ENCODE measurements around the gene DAB2IP. TPM values are rescaled to one million over a fixed set of nuclear protein-coding genes. Genes with fewer than 3 reads are reported as not detected.

Gene DAB2IP
- total and polyA plus RNA-seq, 2 experiments from 2014 or later, result 8.9 to 42.8 TPM

DNA sequence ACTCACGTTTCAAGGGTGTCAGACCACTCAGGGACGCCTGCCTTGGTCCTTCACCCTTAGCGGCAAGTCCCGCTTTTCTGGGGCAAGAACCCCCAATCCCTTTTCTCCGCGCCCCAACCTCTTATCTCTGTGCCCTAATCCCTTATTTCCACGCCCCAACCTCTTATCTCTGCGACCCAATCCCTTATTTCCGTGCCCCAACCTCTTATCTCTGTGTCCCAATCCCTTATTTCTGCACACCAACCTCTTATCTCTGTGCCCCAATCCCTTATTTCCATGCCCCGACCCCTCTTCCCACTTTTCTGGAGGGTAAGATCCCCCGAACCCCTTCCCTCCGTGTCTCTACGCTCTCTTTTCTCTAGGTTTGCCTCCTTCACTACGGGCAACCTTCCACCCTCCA lies 139.4 kb downstream of the DAB2IP start:
- ATAC-seq (no peak), DNase-seq (ENCODE audit: low spot score) (no peak)
- no peaks in the 10 kb centered on the region for H3K27me3 ChIP-seq (ENCODE audit: insufficient read depth)
- Mint-ChIP-seq H3K27me3 (ENCODE audit: insufficient read depth, low read depth, poor library complexity) (peaks cover 10% of the 10 kb centered on the region), H3K9me3 (peaks cover 11% of the 10 kb centered on the region; the same call in 2 of the 3 replicates), H3K4me1 (peaks cover 26% of the 10 kb centered on the region), H3K36me3 (ENCODE audit: low read depth) (no peaks in the 10 kb centered on the region; the same call in 1 of the 3 replicates), H3K4me3 (no peak overlapping the region), H3K27ac (no peak overlapping the region)
- H3K4me3 ChIP-seq, result no peak overlapping the region
- H4K20me1 ChIP-seq (replicated peaks; ENCODE audit: insufficient read depth), result no peaks in the 10 kb centered on the region
- no peaks in the 10 kb centered on the region for H3F3A ChIP-seq (replicated peaks; ENCODE audit: low read depth)
- no peak for TF ChIP-seq POLR2AphosphoS5 (IDR thresholded peaks at IDR 0.05; ENCODE audit: low read depth)
- TF ChIP-seq CREB1 (CRISPR knock-in tag; IDR thresholded peaks at IDR 0.05; ENCODE audit: low read depth), result no peak
- no peak for TF ChIP-seq JUNB (IDR thresholded peaks at IDR 0.05; ENCODE audit: unreplicated experiment)
- TF ChIP-seq EZH2phosphoT487 (IDR thresholded peaks at IDR 0.05; ENCODE audit: unreplicated experiment), result no peak
- no peak for TF ChIP-seq NANOG (IDR thresholded peaks at IDR 0.05; ENCODE audit: borderline replicate concordance)
- TF ChIP-seq, protein P1, sequence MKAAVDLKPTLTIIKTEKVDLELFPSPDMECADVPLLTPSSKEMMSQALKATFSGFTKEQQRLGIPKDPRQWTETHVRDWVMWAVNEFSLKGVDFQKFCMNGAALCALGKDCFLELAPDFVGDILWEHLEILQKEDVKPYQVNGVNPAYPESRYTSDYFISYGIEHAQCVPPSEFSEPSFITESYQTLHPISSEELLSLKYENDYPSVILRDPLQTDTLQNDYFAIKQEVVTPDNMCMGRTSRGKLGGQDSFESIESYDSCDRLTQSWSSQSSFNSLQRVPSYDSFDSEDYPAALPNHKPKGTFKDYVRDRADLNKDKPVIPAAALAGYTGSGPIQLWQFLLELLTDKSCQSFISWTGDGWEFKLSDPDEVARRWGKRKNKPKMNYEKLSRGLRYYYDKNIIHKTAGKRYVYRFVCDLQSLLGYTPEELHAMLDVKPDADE (IDR thresholded peaks at IDR 0.05), result no peak
- TF ChIP-seq, protein P2, sequence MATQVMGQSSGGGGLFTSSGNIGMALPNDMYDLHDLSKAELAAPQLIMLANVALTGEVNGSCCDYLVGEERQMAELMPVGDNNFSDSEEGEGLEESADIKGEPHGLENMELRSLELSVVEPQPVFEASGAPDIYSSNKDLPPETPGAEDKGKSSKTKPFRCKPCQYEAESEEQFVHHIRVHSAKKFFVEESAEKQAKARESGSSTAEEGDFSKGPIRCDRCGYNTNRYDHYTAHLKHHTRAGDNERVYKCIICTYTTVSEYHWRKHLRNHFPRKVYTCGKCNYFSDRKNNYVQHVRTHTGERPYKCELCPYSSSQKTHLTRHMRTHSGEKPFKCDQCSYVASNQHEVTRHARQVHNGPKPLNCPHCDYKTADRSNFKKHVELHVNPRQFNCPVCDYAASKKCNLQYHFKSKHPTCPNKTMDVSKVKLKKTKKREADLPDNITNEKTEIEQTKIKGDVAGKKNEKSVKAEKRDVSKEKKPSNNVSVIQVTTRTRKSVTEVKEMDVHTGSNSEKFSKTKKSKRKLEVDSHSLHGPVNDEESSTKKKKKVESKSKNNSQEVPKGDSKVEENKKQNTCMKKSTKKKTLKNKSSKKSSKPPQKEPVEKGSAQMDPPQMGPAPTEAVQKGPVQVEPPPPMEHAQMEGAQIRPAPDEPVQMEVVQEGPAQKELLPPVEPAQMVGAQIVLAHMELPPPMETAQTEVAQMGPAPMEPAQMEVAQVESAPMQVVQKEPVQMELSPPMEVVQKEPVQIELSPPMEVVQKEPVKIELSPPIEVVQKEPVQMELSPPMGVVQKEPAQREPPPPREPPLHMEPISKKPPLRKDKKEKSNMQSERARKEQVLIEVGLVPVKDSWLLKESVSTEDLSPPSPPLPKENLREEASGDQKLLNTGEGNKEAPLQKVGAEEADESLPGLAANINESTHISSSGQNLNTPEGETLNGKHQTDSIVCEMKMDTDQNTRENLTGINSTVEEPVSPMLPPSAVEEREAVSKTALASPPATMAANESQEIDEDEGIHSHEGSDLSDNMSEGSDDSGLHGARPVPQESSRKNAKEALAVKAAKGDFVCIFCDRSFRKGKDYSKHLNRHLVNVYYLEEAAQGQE (IDR thresholded peaks at IDR 0.05; ENCODE audit: unreplicated experiment), result no peak
- no peak for TF ChIP-seq ZNF114 (CRISPR knock-in tag; IDR thresholded peaks at IDR 0.05)
- TF ChIP-seq ZNF331 (CRISPR knock-in tag; IDR thresholded peaks at IDR 0.05; ENCODE audit: low read depth), result no peak
- TF ChIP-seq, protein P3, sequence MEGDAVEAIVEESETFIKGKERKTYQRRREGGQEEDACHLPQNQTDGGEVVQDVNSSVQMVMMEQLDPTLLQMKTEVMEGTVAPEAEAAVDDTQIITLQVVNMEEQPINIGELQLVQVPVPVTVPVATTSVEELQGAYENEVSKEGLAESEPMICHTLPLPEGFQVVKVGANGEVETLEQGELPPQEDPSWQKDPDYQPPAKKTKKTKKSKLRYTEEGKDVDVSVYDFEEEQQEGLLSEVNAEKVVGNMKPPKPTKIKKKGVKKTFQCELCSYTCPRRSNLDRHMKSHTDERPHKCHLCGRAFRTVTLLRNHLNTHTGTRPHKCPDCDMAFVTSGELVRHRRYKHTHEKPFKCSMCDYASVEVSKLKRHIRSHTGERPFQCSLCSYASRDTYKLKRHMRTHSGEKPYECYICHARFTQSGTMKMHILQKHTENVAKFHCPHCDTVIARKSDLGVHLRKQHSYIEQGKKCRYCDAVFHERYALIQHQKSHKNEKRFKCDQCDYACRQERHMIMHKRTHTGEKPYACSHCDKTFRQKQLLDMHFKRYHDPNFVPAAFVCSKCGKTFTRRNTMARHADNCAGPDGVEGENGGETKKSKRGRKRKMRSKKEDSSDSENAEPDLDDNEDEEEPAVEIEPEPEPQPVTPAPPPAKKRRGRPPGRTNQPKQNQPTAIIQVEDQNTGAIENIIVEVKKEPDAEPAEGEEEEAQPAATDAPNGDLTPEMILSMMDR (conservative IDR thresholded peaks at IDR 0.05; ENCODE audit: low read depth in 2 of 2), result no peak
- TF ChIP-seq, protein P4, sequence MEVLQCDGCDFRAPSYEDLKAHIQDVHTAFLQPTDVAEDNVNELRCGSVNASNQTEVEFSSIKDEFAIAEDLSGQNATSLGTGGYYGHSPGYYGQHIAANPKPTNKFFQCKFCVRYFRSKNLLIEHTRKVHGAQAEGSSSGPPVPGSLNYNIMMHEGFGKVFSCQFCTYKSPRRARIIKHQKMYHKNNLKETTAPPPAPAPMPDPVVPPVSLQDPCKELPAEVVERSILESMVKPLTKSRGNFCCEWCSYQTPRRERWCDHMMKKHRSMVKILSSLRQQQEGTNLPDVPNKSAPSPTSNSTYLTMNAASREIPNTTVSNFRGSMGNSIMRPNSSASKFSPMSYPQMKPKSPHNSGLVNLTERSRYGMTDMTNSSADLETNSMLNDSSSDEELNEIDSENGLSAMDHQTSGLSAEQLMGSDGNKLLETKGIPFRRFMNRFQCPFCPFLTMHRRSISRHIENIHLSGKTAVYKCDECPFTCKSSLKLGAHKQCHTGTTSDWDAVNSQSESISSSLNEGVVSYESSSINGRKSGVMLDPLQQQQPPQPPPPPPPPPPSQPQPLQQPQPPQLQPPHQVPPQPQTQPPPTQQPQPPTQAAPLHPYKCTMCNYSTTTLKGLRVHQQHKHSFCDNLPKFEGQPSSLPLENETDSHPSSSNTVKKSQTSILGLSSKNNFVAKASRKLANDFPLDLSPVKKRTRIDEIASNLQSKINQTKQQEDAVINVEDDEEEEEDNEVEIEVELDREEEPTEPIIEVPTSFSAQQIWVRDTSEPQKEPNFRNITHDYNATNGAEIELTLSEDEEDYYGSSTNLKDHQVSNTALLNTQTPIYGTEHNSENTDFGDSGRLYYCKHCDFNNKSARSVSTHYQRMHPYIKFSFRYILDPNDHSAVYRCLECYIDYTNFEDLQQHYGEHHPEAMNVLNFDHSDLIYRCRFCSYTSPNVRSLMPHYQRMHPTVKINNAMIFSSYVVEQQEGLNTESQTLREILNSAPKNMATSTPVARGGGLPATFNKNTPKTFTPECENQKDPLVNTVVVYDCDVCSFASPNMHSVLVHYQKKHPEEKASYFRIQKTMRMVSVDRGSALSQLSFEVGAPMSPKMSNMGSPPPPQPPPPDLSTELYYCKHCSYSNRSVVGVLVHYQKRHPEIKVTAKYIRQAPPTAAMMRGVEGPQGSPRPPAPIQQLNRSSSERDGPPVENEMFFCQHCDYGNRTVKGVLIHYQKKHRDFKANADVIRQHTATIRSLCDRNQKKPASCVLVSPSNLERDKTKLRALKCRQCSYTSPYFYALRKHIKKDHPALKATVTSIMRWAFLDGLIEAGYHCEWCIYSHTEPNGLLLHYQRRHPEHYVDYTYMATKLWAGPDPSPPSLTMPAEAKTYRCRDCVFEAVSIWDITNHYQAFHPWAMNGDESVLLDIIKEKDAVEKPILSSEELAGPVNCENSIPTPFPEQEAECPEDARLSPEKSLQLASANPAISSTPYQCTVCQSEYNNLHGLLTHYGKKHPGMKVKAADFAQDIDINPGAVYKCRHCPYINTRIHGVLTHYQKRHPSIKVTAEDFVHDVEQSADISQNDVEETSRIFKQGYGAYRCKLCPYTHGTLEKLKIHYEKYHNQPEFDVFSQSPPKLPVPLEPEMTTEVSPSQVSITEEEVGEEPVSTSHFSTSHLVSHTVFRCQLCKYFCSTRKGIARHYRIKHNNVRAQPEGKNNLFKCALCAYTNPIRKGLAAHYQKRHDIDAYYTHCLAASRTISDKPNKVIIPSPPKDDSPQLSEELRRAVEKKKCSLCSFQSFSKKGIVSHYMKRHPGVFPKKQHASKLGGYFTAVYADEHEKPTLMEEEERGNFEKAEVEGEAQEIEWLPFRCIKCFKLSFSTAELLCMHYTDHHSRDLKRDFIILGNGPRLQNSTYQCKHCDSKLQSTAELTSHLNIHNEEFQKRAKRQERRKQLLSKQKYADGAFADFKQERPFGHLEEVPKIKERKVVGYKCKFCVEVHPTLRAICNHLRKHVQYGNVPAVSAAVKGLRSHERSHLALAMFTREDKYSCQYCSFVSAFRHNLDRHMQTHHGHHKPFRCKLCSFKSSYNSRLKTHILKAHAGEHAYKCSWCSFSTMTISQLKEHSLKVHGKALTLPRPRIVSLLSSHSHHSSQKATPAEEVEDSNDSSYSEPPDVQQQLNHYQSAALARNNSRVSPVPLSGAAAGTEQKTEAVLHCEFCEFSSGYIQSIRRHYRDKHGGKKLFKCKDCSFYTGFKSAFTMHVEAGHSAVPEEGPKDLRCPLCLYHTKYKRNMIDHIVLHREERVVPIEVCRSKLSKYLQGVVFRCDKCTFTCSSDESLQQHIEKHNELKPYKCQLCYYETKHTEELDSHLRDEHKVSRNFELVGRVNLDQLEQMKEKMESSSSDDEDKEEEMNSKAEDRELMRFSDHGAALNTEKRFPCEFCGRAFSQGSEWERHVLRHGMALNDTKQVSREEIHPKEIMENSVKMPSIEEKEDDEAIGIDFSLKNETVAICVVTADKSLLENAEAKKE (CRISPR knock-in tag; IDR thresholded peaks at IDR 0.05), result no peak
- no peak for TF ChIP-seq STAT1 (IDR thresholded peaks at IDR 0.05; ENCODE audit: unreplicated experiment)
- TF ChIP-seq EZH2 (IDR thresholded peaks at IDR 0.05; ENCODE audit: low read depth, unreplicated experiment), result no peak
- H2AFZ ChIP-seq, result no peak overlapping the region
- no peaks in the 10 kb centered on the region for H3K36me3 ChIP-seq (ENCODE audit: insufficient read depth)
- H3K27ac ChIP-seq (ENCODE audit: low read depth), result no peak overlapping the region
- no peak overlapping the region for H3K4me2 ChIP-seq
- H3K79me2 ChIP-seq (replicated peaks; ENCODE audit: insufficient read depth), result no peaks in the 10 kb centered on the region
- peaks cover 12% of the 10 kb centered on the region for H3K4me1 ChIP-seq (ENCODE audit: insufficient read depth)
- no peaks in the 10 kb centered on the region for H3K9me2 ChIP-seq (ENCODE audit: insufficient read depth)

All from GM23338 (cell line).